Panc1 (cell line): ENCODE data around the gene SAMD4A. TPM values are rescaled to one million over a fixed set of nuclear protein-coding genes. Genes with fewer than 3 reads are reported as not detected.

Experiments used
- ATAC-seq: fragments of 200-7000 bp; cut with Tn5 transposase; 2 replicates; pipeline ENCODE4 v1.9.1; 2020; ENCODE audit warnings: mild to moderate bottlenecking, moderate library complexity
- BruUV-seq: library from RNA; stranded (reverse); fragments of 400-500 nt; replicated peaks from 2 replicates; lab custom pipeline; 2021; lab: Mats Ljungman, UMichigan
- CTCF ChIA-PET: fragments of 300-600 bp; sonication (Branson Sonifier 250); formaldehyde crosslinking; loops from one replicate; lab custom pipeline; 2022; ENCODE audit warnings: antibody characterized with exemption; lab: Charles Lee
- POLR2A ChIA-PET: fragments of 300-600 bp; sonication (Branson Sonifier 250); formaldehyde crosslinking; loops from one replicate; lab custom pipeline; 2022; ENCODE audit warnings: antibody characterized with exemption; lab: Charles Lee
- DNase-seq: peaks from one replicate; pipeline ENCODE4 v3.0.0-alpha.2; 2010; ENCODE audit warnings: low read depth, low spot score
- H3K27ac ChIP-seq: 2 replicates; pipeline ENCODE4 v1.5.1; 2011; ENCODE audit warnings: mild to moderate bottlenecking, low read length, inconsistent platforms
- H3K27me3 ChIP-seq: fragments of 200-500 bp; sonication (Bioruptor generic); 2 replicates; pipeline ENCODE4 v1.6.0; 2014; ENCODE audit warnings: low read length, inconsistent platforms; ENCODE audit not compliant: control insufficient read depth, insufficient read depth
- H3K36me3 ChIP-seq: fragments of 200-500 bp; sonication (Bioruptor generic); 2 replicates; pipeline ENCODE4 v1.5.1; 2014; ENCODE audit warnings: inconsistent platforms, mild to moderate bottlenecking, low read length, moderate library complexity; ENCODE audit not compliant: control insufficient read depth, insufficient read depth
- H3K4me1 ChIP-seq: 2 replicates; pipeline ENCODE4 v1.5.1; 2011; ENCODE audit warnings: inconsistent platforms, mild to moderate bottlenecking, low read length, moderate library complexity; ENCODE audit not compliant: control insufficient read depth, insufficient read depth
- H3K4me3 ChIP-seq, 2 experiments: 2 replicates each; pipeline ENCODE4 v1.5.1; 2011 to 2012; ENCODE audit warnings: low read depth in 2 of 2, low read length in 2 of 2, mild to moderate bottlenecking in 2 of 2, inconsistent platforms in 1 of 2, moderate library complexity in 1 of 2
- H3K9me3 ChIP-seq: fragments of 200-500 bp; sonication (Bioruptor generic); 2 replicates; pipeline ENCODE4 v1.5.1; 2014; ENCODE audit warnings: low read depth, mild to moderate bottlenecking, inconsistent platforms, low read length, moderate library complexity; ENCODE audit not compliant: control insufficient read depth, insufficient read depth
- CTCF ChIP-seq: fragments of 450-650 bp; IDR thresholded peaks from 2 replicates; pipeline ENCODE4 v1.5.1; 2017; ENCODE audit warnings: mild to moderate bottlenecking
- POLR2AphosphoS5 ChIP-seq: IDR thresholded peaks from 2 replicates; pipeline ENCODE4 v1.6.1; 2012; ENCODE audit warnings: mild to moderate bottlenecking, low read depth, low read length, moderate library complexity
- REST ChIP-seq, 2 experiments: IDR thresholded peaks; 2 replicates each; pipeline ENCODE4 v1.6.1; 2011 to 2012; ENCODE audit warnings: low read depth in 2 of 2, control low read depth in 1 of 2, low read length in 1 of 2, mild to moderate bottlenecking in 1 of 2, moderate library complexity in 1 of 2; ENCODE audit not compliant: insufficient read depth in 1 of 2
- SIN3A ChIP-seq: IDR thresholded peaks from 2 replicates; pipeline ENCODE4 v1.6.1; 2012; ENCODE audit warnings: low read depth, mild to moderate bottlenecking, low read length, moderate library complexity, borderline replicate concordance; ENCODE audit not compliant: insufficient read depth
- TCF7L2 ChIP-seq: IDR thresholded peaks from 2 replicates; pipeline ENCODE4 v1.6.1; 2011; ENCODE audit warnings: mild to moderate bottlenecking, low read depth, low read length, inconsistent platforms
- in situ Hi-C: cut with HindIII; loops from 2 replicates; pipeline ENCODE4 v1.10.0; 2016; ENCODE audit warnings: low sequenced_read_pairs, low pct_unique_long_range_greater_than_20kb
- intact Hi-C: fragments of 100-400 bp; cut with micrococcal nuclease; formaldehyde crosslinking; loops from one replicate; pipeline ENCODE4 v1.10.0; 2022; ENCODE audit not compliant: unreplicated experiment
- total RNA-seq: library from RNA; stranded (reverse); gene quantifications from one replicate; pipeline ENCODE4 v1.2.1, GENCODE V29; 2021; ENCODE audit not compliant: unreplicated experiment

The SAMD4A gene
- total RNA-seq, 1 experiment from 2014 or later: 15.2 TPM

DNA sequence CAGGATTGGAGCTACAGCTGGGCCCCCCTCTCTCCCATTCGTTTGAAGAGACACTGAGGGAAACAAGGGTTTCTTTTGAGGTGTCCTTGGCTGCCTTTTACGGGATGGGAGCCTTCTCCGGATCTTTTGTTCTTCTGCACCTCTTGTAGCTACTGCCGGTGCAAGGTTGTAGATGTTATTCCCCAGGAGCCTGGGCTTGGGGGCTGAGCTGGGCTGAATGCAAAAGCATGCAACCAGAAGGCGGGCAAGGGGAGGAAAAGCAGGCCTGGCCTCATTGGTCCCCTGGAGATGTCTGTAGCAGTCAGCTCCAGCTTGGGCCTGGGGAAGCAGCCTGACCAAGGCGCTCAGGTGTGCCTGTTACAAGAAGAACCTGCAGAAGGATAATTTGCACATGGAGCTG, 225.4 kb downstream of the SAMD4A start:
- no peaks in the 10 kb centered on the region; the same call in 1 of the 2 replicates for H3K36me3 ChIP-seq
- in situ Hi-C loops: no loop called here
- no peaks in the 10 kb centered on the region for H3K4me1 ChIP-seq
- H3K9me3 ChIP-seq: no peaks in the 10 kb centered on the region
- no TSS peak for BruUV-seq
- no peaks in the 10 kb centered on the region for H3K27me3 ChIP-seq
- ATAC-seq: no peak
- no peak for DNase-seq
- CTCF ChIA-PET: interaction anchor here (0.6 kb wide), 1 partner anchor 224 kb away, joined by 3 read pairs; no protein-coding TSS in a partner anchor
- H3K27ac ChIP-seq: no peak overlapping the region
- POLR2A ChIA-PET: no interaction called here
- no peak for TF ChIP-seq POLR2AphosphoS5
- no peak for TF ChIP-seq SIN3A
- TF ChIP-seq REST (IDR thresholded peaks at IDR 0.05; ENCODE audit: insufficient read depth in 1 of 2, low read depth in 2 of 2, low read length in 1 of 2): no peak
- no peak for TF ChIP-seq TCF7L2
- TF ChIP-seq CTCF: no peak
- no peak overlapping the region for H3K4me3 ChIP-seq
- intact Hi-C loops: no loop called here

- H3K4me3 ChIP-seq: no peak overlapping the region
- in situ Hi-C loops: no loop called here
- no peaks in the 10 kb centered on the region for H3K4me1 ChIP-seq
- CTCF ChIA-PET: interaction anchor here (0.9 kb wide), 1 partner anchor 11 kb away, joined by 3 read pairs; no protein-coding TSS in a partner anchor
- no peak for DNase-seq
- POLR2A ChIA-PET: no interaction called here
- H3K9me3 ChIP-seq: no peaks in the 10 kb centered on the region
- no peaks in the 10 kb centered on the region for H3K36me3 ChIP-seq
- H3K27me3 ChIP-seq: no peaks in the 10 kb centered on the region
- intact Hi-C loops: no loop called here
- TF ChIP-seq CTCF: no peak
- TF ChIP-seq REST (IDR thresholded peaks at IDR 0.05; ENCODE audit: insufficient read depth in 1 of 2, low read depth in 2 of 2, low read length in 1 of 2): no peak
- TF ChIP-seq POLR2AphosphoS5: no peak
- TF ChIP-seq TCF7L2: no peak
- TF ChIP-seq SIN3A: no peak
- no peak for ATAC-seq
- no peak overlapping the region for H3K27ac ChIP-seq
- no TSS peak for BruUV-seq
These were observed 227.2 kb downstream of the SAMD4A start for GRCh38 chr14:54794159-54794558.
